K562 (cell line): Measurements from ENCODE around the gene MPST. TPM values are rescaled to one million over a fixed set of nuclear protein-coding genes. Genes with fewer than 3 reads are reported as not detected.
A peak's percentile ranks its signal among the peaks of the same experiment; 100 is the strongest.

ENCODE experiments used
- ATAC-seq: fragments of 200-7000 bp; cut with Tn5 transposase; 3 replicates; pipeline ENCODE4 v1.9.1; 2020; ENCODE audit warnings: moderate library complexity
- BruUV-seq: library from RNA; stranded (reverse); fragments of 400-500 nt; replicated peaks from 2 replicates; lab custom pipeline; 2021; lab: Mats Ljungman, UMichigan
- CTCF ChIA-PET: fragments of 300-600 bp; formaldehyde crosslinking; extraction: SDS; loops from one replicate; lab custom pipeline; 2021; ENCODE audit warnings: low intra/inter-chr PET ratio; lab: Yijun Ruan, JAX
- POLR2A ChIA-PET: fragments of 300-600, 350-650 bp; sonication (Branson Sonifier 250); formaldehyde crosslinking; extraction: SDS; loops from one replicate; lab custom pipeline; 2021; ENCODE audit warnings: antibody characterized with exemption, inconsistent platforms; lab: Yijun Ruan, JAX
- DNase-seq, 4 experiments: peaks; one replicate each; pipeline versions ENCODE4 v3.0.0 to v3.0.0-alpha.2; 2011 to 2018; ENCODE audit warnings: low spot score in 3 of 4, mixed read lengths in 3 of 4; ENCODE audit errors: extremely low read depth in 1 of 4
- FAIRE-seq: peaks from 2 replicates; lab custom pipeline; 2011; peaks lifted over from hg19 to GRCh38; lab: Jason Lieb, UNC
- H2AFZ ChIP-seq: 2 replicates; pipeline ENCODE4 v1.6.0; 2011; ENCODE audit warnings: low read depth, low read length, control low read depth, inconsistent platforms
- H3K27ac ChIP-seq: fragments of 200-600 bp; 3 replicates; pipeline ENCODE4 v1.8.0; 2011; ENCODE audit warnings: low read depth, mild to moderate bottlenecking, control low read depth, inconsistent platforms, low read length, moderate library complexity, mixed read lengths; ENCODE audit errors: extremely low read depth
- H3K27me3 ChIP-seq, 2 experiments: fragments of 300-600 bp in 1 of 2; 2 replicates in 1 of 2; 3 replicates in 1 of 2; pipeline versions ENCODE4 v1.6.0 to v1.8.0; 2011; ENCODE audit warnings: inconsistent platforms in 2 of 2, low read length in 2 of 2, mild to moderate bottlenecking in 1 of 2, mixed read lengths in 1 of 2, moderate library complexity in 1 of 2; ENCODE audit not compliant: control insufficient read depth in 2 of 2, insufficient read depth in 2 of 2
- H3K36me3 ChIP-seq: fragments of 300-600 bp; 3 replicates; pipeline ENCODE4 v1.8.0; 2011; ENCODE audit warnings: mild to moderate bottlenecking, low read length, inconsistent platforms; ENCODE audit not compliant: control insufficient read depth, insufficient read depth
- H3K4me1 ChIP-seq, 2 experiments: fragments of 200-600 bp in 1 of 2; replicated peaks in 1 of 2; 2 replicates in 1 of 2; 3 replicates in 1 of 2; pipeline versions ENCODE4 v1.5.1 to v1.8.0; 2011; ENCODE audit warnings: inconsistent platforms in 2 of 2, low read length in 2 of 2, mild to moderate bottlenecking in 1 of 2, mixed read lengths in 1 of 2, moderate library complexity in 1 of 2; ENCODE audit not compliant: control insufficient read depth in 2 of 2, insufficient read depth in 2 of 2
- H3K4me2 ChIP-seq: 2 replicates; pipeline ENCODE4 v1.6.1; 2011; ENCODE audit warnings: low read length, control low read depth, inconsistent platforms, mixed read lengths; ENCODE audit not compliant: insufficient read depth
- H3K4me3 ChIP-seq: fragments of 200-600 bp; sonication (generic), shearing (Covaris generic); 2 replicates; pipeline ENCODE4 v1.5.1; 2016; ENCODE audit warnings: control low read depth, inconsistent platforms
- H3K79me2 ChIP-seq: fragments of 200-600 bp; 3 replicates; pipeline ENCODE4 v1.8.0; 2011; ENCODE audit warnings: low read length, inconsistent platforms; ENCODE audit not compliant: control insufficient read depth, insufficient read depth
- H3K9ac ChIP-seq, 2 experiments: 2 replicates each; pipeline versions ENCODE4 v1.6.0 to v1.6.1; 2011; ENCODE audit warnings: low read depth in 2 of 2, low read length in 2 of 2, control low read depth in 1 of 2, inconsistent platforms in 1 of 2, mild to moderate bottlenecking in 1 of 2, mixed read lengths in 1 of 2; ENCODE audit not compliant: insufficient read depth in 1 of 2
- H3K9me1 ChIP-seq: one replicate; pipeline ENCODE4 v1.6.0; 2011; ENCODE audit warnings: inconsistent platforms, mild to moderate bottlenecking, low read length, moderate library complexity; ENCODE audit not compliant: control insufficient read depth, insufficient read depth
- H3K9me3 ChIP-seq: replicated peaks from 2 replicates; pipeline ENCODE4 v1.5.1; 2011; ENCODE audit warnings: low read depth, low read length, inconsistent platforms; ENCODE audit not compliant: control insufficient read depth, insufficient read depth
- H4K20me1 ChIP-seq: replicated peaks from 2 replicates; pipeline ENCODE4 v1.6.1; 2011; ENCODE audit warnings: low read length, inconsistent platforms, mixed read lengths; ENCODE audit not compliant: control insufficient read depth, insufficient read depth
- ADNP ChIP-seq: fragments of 200-800 bp; sonication (Bioruptor generic); IDR thresholded peaks from 2 replicates; pipeline ENCODE4 v1.6.1; 2016; ENCODE audit warnings: missing genetic modification characterization, missing compliant biosample characterization
- CEBPB ChIP-seq: fragments of 450-650 bp; IDR thresholded peaks from 2 replicates; pipeline ENCODE4 v1.6.1; 2016; ENCODE audit warnings: missing genetic modification characterization, missing compliant biosample characterization
- CEBPG ChIP-seq, 3 experiments: fragments of 200-800 bp in 1 of 3; sonication (Bioruptor generic) in 1 of 3; sonication (generic) in 1 of 3; formaldehyde crosslinking in 1 of 3; IDR thresholded peaks in 2 of 3; conservative IDR thresholded peaks in 1 of 3; 2 replicates each; pipeline versions ENCODE4 v1.6.1 to v1.8.0; 2016 to 2022; ENCODE audit warnings: missing compliant biosample characterization in 2 of 3, missing genetic modification characterization in 2 of 3, mild to moderate bottlenecking in 1 of 3, missing genetic modification reagents in 1 of 3
- KLF13 ChIP-seq: fragments of 450-650 bp; IDR thresholded peaks from 2 replicates; pipeline ENCODE4 v1.6.1; 2016; ENCODE audit warnings: missing genetic modification characterization, low read depth, mild to moderate bottlenecking, missing compliant biosample characterization, moderate library complexity, borderline replicate concordance
- MCM3 ChIP-seq: fragments of 450-650 bp; IDR thresholded peaks from 2 replicates; pipeline ENCODE4 v1.6.1; 2016
- PHTF2 ChIP-seq: fragments of 250-450 bp; sonication (Bioruptor Pico); IDR thresholded peaks from 2 replicates; pipeline ENCODE4 v1.5.0; 2021; ENCODE audit warnings: mild to moderate bottlenecking
- SETDB1 ChIP-seq: IDR thresholded peaks from one replicate; pipeline ENCODE4 v1.6.1; 2012; ENCODE audit warnings: low read length, control low read depth, inconsistent platforms
- STAT5A ChIP-seq: IDR thresholded peaks from 2 replicates; pipeline ENCODE4 v1.6.1; 2012; ENCODE audit warnings: low read length, inconsistent platforms, borderline replicate concordance
- ZKSCAN1 ChIP-seq: fragments of 150-350 bp; IDR thresholded peaks from 2 replicates; pipeline ENCODE4 v1.6.1; 2016; ENCODE audit warnings: low read depth, low read length
- ZNF175 ChIP-seq: fragments of 200-800 bp; sonication (Bioruptor generic); IDR thresholded peaks from 2 replicates; pipeline ENCODE4 v1.6.1; 2016; ENCODE audit warnings: low read depth, mild to moderate bottlenecking, missing genetic modification characterization, missing compliant biosample characterization
- ZNF384 ChIP-seq: IDR thresholded peaks from 2 replicates; pipeline ENCODE4 v1.6.1; 2012; ENCODE audit warnings: low read depth, low read length, improper control_type of control experiment
- ZSCAN29 ChIP-seq: fragments of 450-650 bp; IDR thresholded peaks from 2 replicates; pipeline ENCODE4 v1.6.1; 2017
- WGBS: fragments of 100-300 bp; shearing (Covaris generic); methylation state at CpG from one replicate; pipeline ENCODE4 v1.1.6; 2016; ENCODE audit warnings: low coverage, mixed read lengths; ENCODE audit not compliant: insufficient coverage; ENCODE audit errors: missing lambda C conversion rate; 5-methylcytosine and 5-hydroxymethylcytosine counted together
- in situ Hi-C: fragments of 300-500 bp; cut with MboI; formaldehyde crosslinking; loops from 4 replicates; pipeline ENCODE4 v1.15.0; 2018; ENCODE audit warnings: inconsistent platforms, mixed read lengths
- intact Hi-C: fragments of 100-400 bp; cut with micrococcal nuclease; formaldehyde crosslinking; loops from 2 replicates; pipeline ENCODE4 v1.14.2; 2022
- polyA plus RNA-seq, 8 experiments: library from polyadenylated mRNA; depleted of rRNA in 4 of 8; stranded (reverse) in 5 of 8; unstranded in 3 of 8; fragments of >200 nt; fragmentation: Nextera tagmentation in 2 of 8; fragmentation: Illumina TruSeq in 1 of 8; extraction: Ambion mirVana in 2 of 8; extraction: Trizol in 1 of 8; gene quantifications; 2 replicates each; pipeline versions ENCODE4 v1.2.1 to v1.2.3, GENCODE V29; 2011 to 2014; ENCODE audit warnings: inconsistent platforms in 1 of 8, missing spikeins in 1 of 8
- total RNA-seq, 7 experiments: library from RNA; depleted of rRNA in 6 of 7; stranded (reverse); fragments of >200 nt in 6 of 7; fragmentation: Illumina TruSeq in 2 of 7; extraction: Trizol in 2 of 7; gene quantifications; 2 replicates each; pipeline versions ENCODE4 v1.2.1 to v1.2.3, GENCODE V29; 2011 to 2021; ENCODE audit warnings: low replicate concordance in 1 of 7

The MPST gene
- total and polyA plus RNA-seq, 9 of the 15 experiments (the other 6 are each of a cell fraction or from before 2014, with no cell fraction given) = 0.65 to 104 (median 24.3) TPM

DNA sequence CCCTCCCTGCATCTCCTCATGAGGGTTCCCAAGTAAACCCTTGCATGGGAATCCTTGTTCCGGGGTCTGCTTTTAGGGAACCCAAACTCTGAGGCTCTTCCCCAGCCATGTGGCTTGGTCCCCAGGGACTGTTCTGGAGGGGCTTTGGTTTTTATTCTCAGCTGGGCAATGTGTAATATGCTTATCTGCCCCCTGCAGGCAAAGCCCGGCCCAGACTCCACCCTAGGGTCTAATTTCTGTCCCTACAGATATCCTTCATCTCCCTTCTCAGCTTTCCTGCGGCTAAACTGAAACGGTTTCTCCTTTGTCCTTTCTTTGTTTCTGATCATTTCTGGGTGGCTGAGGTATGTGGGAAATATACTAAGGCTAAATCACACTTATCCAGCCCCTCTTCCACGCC is 37.4 kb upstream of the MPST start (continued):
- TF ChIP-seq ZNF175 (CRISPR knock-in tag) = no peak
- TF ChIP-seq ADNP (tag) = no peak
- TF ChIP-seq SETDB1 = no peak
- no peak for TF ChIP-seq ZKSCAN1

DNA sequence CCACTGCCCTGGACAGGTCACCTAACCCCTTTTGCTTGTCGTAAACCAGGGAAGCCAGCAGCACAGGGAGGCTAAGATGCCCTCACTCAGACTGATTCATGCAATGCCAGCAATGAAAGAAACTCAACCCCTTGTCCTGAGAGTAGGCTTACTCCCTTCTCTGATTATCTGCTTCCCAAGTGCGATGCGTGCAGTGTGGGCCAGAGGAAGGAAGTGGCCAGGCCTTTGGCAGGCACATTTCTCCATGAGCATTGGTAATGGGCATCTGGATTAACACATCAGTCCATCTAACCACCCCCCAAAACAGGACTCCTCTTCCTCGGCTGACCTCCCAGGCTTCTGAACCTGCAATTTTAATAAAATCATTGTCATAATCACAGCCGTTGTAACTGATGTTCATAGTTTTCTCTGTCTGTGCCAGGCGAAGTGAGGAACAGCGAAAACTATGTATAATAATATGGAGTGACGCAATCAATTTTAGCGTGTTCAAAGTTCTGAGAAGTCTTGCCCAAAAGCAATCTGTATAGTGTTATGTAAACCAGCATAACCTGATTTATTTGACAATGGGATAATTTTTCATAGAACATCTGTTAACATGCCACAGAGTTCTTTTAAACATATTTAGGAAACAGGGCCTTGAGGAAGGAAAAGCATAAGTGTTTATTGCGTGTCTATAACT is 34.2 kb upstream of the MPST start:
- in situ Hi-C loops = no loop called here
- ATAC-seq = no peak

More for the DNA sequence above, 34.2 kb upstream of the MPST start:
- Histone ChIP-seq H3K79me2 (no peaks in the 10 kb centered on the region), H3K4me3 (no peak overlapping the region), H4K20me1 (no peaks in the 10 kb centered on the region), H2AFZ (no peak overlapping the region), H3K9ac (no peak overlapping the region), H3K27ac (no peak overlapping the region), H3K4me2 (no peak overlapping the region), H3K9me3 (peaks cover 14% of the 10 kb centered on the region), H3K4me1 (peaks cover 21% of the 10 kb centered on the region in 2 experiments; a peak in 4 of 5 replicates), H3K9me1 (no peaks in the 10 kb centered on the region), H3K36me3 (no peaks in the 10 kb centered on the region; the same call in 2 of the 3 replicates), H3K27me3 (peaks cover 2 to 4% of the 10 kb centered on the region in 2 experiments; a peak in 3 of 5 replicates)
- WGBS = 71% methylated on average over 8 of the region's 10 CpGs
- no peak for FAIRE-seq
- intact Hi-C loops = loop anchor here (5.0 kb wide), 1 partner anchor 57 kb away; no protein-coding TSS in a partner anchor
- ChIA-PET POLR2A (no interaction called here), CTCF (interaction anchor here (2.4 kb wide), 1 partner anchor 58 kb away, joined by 14 read pairs; no protein-coding TSS in a partner anchor)
- no peak for TF ChIP-seq ZNF384
- TF ChIP-seq KLF13 (tag) = no peak
- no peak for TF ChIP-seq PHTF2 (CRISPR knock-in tag)
- no peak for TF ChIP-seq CEBPG (CRISPR knock-in tag; IDR thresholded peaks at IDR 0.05)
- TF ChIP-seq CEBPG (tag; conservative IDR thresholded peaks at IDR 0.05 in 1 of 2, IDR thresholded peaks at IDR 0.05 in 1 of 2) = peak in 1 of 2 experiments; percentile 37; a peak in 2 of 4 replicates
- TF ChIP-seq MCM3 = no peak
- TF ChIP-seq STAT5A = no peak
- TF ChIP-seq ZSCAN29 = no peak
- peak; percentile 64 for TF ChIP-seq CEBPB (tag)
- no TSS peak for BruUV-seq
- no peak for DNase-seq
